Measurements from ENCODE around the gene NAA30. TPM values are rescaled to one million over a fixed set of nuclear protein-coding genes. Genes with fewer than 3 reads are reported as not detected.
A peak's percentile ranks its signal among the peaks of the same experiment; 100 is the strongest.

NAA30 gene
- total RNA-seq (2021; ENCODE audit: unreplicated experiment) (14.0 TPM), Bru-seq, nascent RNA (percentile 82 among the genes with signal in this experiment), BruChase-seq, experiment 1, labeled RNA remaining after a 6-hour chase (percentile 77 among the genes with signal in this experiment), BruChase-seq, experiment 2, labeled RNA remaining after a 2-hour chase (percentile 92 among the genes with signal in this experiment)
- polyA plus RNA-seq (2012), result 4.3 and 4.4 TPM in 2 replicates
- long read RNA-seq, full-length matches to known transcripts, result 72 of 90 reads
- long read RNA-seq, partial matches to known transcripts, result 13 of 90 reads
- long read RNA-seq, other reads (novel, unspliced or antisense), result 5 of 90 reads

DNA sequence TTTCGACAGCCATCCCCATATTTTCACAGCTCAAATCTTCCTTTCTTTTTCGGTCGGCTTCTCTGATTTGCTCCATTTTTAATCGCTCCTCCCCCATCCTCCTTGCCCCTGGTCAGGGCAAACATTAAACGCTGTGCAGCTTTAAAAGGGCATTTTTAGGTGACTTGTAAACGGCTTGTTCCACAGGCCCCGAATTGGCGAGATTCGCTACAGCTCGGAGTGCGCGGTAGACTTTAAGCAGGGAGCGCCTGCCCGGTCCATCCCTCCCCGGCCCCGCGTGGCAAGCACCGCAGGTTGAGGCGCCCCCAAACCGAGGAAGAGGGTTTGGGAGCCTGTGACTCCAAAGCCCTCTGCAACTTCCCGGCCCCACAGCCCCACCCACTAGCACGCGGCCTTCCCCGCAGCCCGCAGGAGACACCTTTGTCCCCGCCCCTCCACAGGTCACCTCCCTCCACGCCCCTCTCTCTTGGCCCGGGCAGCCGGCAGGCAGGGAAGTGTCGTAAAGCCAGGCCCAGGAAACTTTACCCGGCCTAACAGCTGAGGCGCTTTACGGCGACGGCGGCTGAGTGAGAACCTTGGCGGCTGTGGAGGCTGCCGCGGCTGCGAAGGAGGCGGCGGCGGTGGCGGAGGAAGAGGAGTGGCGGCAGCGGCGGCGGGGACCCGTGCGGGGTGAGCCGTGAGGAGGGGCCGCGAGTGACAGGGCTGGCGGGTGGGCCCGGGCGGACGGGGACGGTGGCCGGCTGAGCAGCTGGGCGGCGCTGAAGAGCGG, at the start of gene NAA30:
NAA30 (plus strand) TSS at position 550 of the 769 bp plus-strand sequence. CDS start 372 bp downstream, outside the sequence.
- H3K79me2 ChIP-seq (ENCODE audit: insufficient read depth, low read length), result peaks cover 45% of the 10 kb centered on the region
- TSS peak; percentile 93 for BruUV-seq (replicated peaks)
- H3K4me2 ChIP-seq (ENCODE audit: low read length), result peak within 1 kb of the TSS; percentile 84
- peak within 1 kb of the TSS; percentile 52 to 77 for H3K4me3 ChIP-seq (replicated peaks in 1 of 2; ENCODE audit: low read depth in 1 of 2, low read length in 2 of 2)
- intact Hi-C loops (cut with micrococcal nuclease), result no loop called here
- H3K36me3 ChIP-seq (ENCODE audit: control insufficient read depth in 1 of 2, insufficient read depth in 2 of 2, low read length in 2 of 2), result 0 out of 4 replicates have a peak, but pooled peaks cover 0 to 3% of the 10 kb centered on the region in 2 experiments
- no peaks in the 10 kb centered on the region for H3K27me3 ChIP-seq (ENCODE audit: insufficient read depth, low read length)
- peak within 1 kb of the TSS; percentile 64 for H2AFZ ChIP-seq (ENCODE audit: low read depth, low read length, poor library complexity, severe bottlenecking)
- peaks cover 5 to 17% of the 10 kb centered on the region in 2 experiments for H3K4me1 ChIP-seq (ENCODE audit: control insufficient read depth in 1 of 2, insufficient read depth in 2 of 2, low read length in 2 of 2)
- ChIA-PET CTCF (interaction anchor here (0.7 to 1.5 kb wide), 2 partner anchors 12 to 264 kb away, joined by 3 to 4 read pairs; no protein-coding TSS in a partner anchor), POLR2A (interaction anchor here (0.7 to 1.2 kb wide), 2 partner anchors 10 to 1249 kb away, joined by 3 to 4 read pairs; no protein-coding TSS in a partner anchor), RAD21 (ENCODE audit: low non-redundant PET in 1 of 2, low total read pairs in 2 of 2, uncharacterized antibody in 2 of 2, unreplicated experiment in 2 of 2) (no interaction called here)
- no peaks in the 10 kb centered on the region for H4K20me1 ChIP-seq (ENCODE audit: insufficient read depth)
- H3K9me3 ChIP-seq (ENCODE audit: control insufficient read depth in 1 of 2, insufficient read depth in 1 of 2, low read depth in 1 of 2, low read length in 2 of 2), result no peaks in the 10 kb centered on the region
- H3K9ac ChIP-seq (ENCODE audit: low read length), result peak within 1 kb of the TSS; percentile 72
- H3K9me2 ChIP-seq (ENCODE audit: insufficient read depth), result no peaks in the 10 kb centered on the region
- ATAC-seq, result peak; percentile 91
- peak within 1 kb of the TSS; percentile 65 for H3K27ac ChIP-seq (ENCODE audit: low read depth, low read length)
- DNase-seq (ENCODE audit: low read depth, low spot score), result peak; percentile 87
- TF ChIP-seq POLR2AphosphoS5 (IDR thresholded peaks at IDR 0.05; ENCODE audit: low read depth, low read length) (peak; percentile 81), SIN3A (IDR thresholded peaks at IDR 0.05; ENCODE audit: low read depth) (no peak), ZFX (IDR thresholded peaks at IDR 0.05) (no peak), SP1 (IDR thresholded peaks at IDR 0.05; ENCODE audit: low read depth) (peak; percentile 30; the same call in 1 of the 2 replicates), POLR2A (IDR thresholded peaks at IDR 0.05; ENCODE audit: borderline replicate concordance, extremely low read depth, insufficient read depth, insufficient read length) (peak; percentile 47), CEBPB (IDR thresholded peaks at IDR 0.05; ENCODE audit: low read depth) (0 out of 2 replicates have a peak, but pooled peaks have one; percentile 11), EZH2phosphoT487 (IDR thresholded peaks at IDR 0.05; ENCODE audit: borderline replicate concordance) (no peak), JUND (IDR thresholded peaks at IDR 0.05) (no peak), EGR1 (IDR thresholded peaks at IDR 0.05; ENCODE audit: low read depth) (no peak), FOSL1 (IDR thresholded peaks at IDR 0.05; ENCODE audit: low read depth) (no peak), SRF (IDR thresholded peaks at IDR 0.05; ENCODE audit: low read depth) (no peak), YY1 (IDR thresholded peaks at IDR 0.05; ENCODE audit: extremely low read depth, insufficient replicate concordance, low read depth, low read length) (no peak), EZH2 (IDR thresholded peaks at IDR 0.05) (no peak), TCF7L2 (IDR thresholded peaks at IDR 0.05; ENCODE audit: borderline replicate concordance, extremely low read depth, insufficient read depth, insufficient read length) (no peak), ELF1 (IDR thresholded peaks at IDR 0.05; ENCODE audit: borderline replicate concordance, low read depth) (no peak)
- TF ChIP-seq, protein P1, sequence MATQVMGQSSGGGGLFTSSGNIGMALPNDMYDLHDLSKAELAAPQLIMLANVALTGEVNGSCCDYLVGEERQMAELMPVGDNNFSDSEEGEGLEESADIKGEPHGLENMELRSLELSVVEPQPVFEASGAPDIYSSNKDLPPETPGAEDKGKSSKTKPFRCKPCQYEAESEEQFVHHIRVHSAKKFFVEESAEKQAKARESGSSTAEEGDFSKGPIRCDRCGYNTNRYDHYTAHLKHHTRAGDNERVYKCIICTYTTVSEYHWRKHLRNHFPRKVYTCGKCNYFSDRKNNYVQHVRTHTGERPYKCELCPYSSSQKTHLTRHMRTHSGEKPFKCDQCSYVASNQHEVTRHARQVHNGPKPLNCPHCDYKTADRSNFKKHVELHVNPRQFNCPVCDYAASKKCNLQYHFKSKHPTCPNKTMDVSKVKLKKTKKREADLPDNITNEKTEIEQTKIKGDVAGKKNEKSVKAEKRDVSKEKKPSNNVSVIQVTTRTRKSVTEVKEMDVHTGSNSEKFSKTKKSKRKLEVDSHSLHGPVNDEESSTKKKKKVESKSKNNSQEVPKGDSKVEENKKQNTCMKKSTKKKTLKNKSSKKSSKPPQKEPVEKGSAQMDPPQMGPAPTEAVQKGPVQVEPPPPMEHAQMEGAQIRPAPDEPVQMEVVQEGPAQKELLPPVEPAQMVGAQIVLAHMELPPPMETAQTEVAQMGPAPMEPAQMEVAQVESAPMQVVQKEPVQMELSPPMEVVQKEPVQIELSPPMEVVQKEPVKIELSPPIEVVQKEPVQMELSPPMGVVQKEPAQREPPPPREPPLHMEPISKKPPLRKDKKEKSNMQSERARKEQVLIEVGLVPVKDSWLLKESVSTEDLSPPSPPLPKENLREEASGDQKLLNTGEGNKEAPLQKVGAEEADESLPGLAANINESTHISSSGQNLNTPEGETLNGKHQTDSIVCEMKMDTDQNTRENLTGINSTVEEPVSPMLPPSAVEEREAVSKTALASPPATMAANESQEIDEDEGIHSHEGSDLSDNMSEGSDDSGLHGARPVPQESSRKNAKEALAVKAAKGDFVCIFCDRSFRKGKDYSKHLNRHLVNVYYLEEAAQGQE (IDR thresholded peaks at IDR 0.05; ENCODE audit: low read depth), result no peak
- TF ChIP-seq, protein P2, sequence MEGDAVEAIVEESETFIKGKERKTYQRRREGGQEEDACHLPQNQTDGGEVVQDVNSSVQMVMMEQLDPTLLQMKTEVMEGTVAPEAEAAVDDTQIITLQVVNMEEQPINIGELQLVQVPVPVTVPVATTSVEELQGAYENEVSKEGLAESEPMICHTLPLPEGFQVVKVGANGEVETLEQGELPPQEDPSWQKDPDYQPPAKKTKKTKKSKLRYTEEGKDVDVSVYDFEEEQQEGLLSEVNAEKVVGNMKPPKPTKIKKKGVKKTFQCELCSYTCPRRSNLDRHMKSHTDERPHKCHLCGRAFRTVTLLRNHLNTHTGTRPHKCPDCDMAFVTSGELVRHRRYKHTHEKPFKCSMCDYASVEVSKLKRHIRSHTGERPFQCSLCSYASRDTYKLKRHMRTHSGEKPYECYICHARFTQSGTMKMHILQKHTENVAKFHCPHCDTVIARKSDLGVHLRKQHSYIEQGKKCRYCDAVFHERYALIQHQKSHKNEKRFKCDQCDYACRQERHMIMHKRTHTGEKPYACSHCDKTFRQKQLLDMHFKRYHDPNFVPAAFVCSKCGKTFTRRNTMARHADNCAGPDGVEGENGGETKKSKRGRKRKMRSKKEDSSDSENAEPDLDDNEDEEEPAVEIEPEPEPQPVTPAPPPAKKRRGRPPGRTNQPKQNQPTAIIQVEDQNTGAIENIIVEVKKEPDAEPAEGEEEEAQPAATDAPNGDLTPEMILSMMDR (IDR thresholded peaks at IDR 0.05 in 2 of 3, conservative IDR thresholded peaks at IDR 0.05 in 1 of 3; ENCODE audit: borderline replicate concordance in 1 of 3, insufficient read depth in 1 of 3, low read depth in 2 of 3, low read length in 2 of 3), result no peak
- TF ChIP-seq, protein P3, sequence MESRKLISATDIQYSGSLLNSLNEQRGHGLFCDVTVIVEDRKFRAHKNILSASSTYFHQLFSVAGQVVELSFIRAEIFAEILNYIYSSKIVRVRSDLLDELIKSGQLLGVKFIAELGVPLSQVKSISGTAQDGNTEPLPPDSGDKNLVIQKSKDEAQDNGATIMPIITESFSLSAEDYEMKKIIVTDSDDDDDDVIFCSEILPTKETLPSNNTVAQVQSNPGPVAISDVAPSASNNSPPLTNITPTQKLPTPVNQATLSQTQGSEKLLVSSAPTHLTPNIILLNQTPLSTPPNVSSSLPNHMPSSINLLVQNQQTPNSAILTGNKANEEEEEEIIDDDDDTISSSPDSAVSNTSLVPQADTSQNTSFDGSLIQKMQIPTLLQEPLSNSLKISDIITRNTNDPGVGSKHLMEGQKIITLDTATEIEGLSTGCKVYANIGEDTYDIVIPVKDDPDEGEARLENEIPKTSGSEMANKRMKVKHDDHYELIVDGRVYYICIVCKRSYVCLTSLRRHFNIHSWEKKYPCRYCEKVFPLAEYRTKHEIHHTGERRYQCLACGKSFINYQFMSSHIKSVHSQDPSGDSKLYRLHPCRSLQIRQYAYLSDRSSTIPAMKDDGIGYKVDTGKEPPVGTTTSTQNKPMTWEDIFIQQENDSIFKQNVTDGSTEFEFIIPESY (IDR thresholded peaks at IDR 0.05; ENCODE audit: extremely low read depth, insufficient replicate concordance, low read length), result no peak
